GM21576 (cell line): ENCODE data around the gene VIM.

Experiments
- ATAC-seq: cut with Tn5 transposase; IDR thresholded peaks from one replicate; pipeline ENCODE4 v1.9.1; 2021; ENCODE audit warnings: mild to moderate bottlenecking, moderate library complexity; ENCODE audit not compliant: unreplicated experiment

Gene VIM

DNA sequence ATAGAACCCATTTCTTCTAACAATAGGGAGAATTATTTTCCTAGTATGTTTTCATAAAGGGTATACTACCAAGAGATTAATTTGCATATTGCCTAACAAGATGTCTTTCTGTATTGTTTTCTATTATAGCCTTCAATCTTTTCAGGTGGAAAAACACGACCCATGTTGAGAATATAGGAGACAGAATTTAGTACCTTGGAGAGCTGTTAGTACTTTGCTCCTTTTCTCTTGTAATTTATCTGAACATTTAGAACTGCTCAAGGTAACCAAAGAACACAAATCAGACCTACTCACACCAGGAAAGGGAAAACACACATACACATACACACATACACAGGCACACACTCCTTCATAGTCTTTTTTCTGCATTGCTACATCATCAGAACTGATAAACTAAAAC lies 18.7 kb upstream of the VIM start:
- no peak for ATAC-seq

DNA sequence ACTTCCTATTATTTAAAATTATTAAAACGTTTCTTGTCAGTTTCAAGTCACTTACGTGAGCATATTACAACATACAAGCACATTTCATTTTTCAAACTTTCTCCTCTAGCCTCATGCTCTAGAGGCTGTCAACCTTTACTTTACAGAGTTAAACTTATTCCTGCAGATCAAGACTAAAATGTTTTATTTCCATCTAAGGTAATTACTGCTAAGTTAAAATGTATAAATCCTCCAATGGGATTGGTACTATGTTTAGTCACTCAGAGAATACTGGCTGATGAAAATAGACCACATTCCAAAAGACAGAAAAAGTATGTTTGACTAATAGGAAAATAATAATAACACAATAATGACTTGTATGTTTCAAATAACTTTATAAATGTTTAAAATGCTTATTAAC lies 18.2 kb upstream of the VIM start:
- no peak for ATAC-seq

DNA sequence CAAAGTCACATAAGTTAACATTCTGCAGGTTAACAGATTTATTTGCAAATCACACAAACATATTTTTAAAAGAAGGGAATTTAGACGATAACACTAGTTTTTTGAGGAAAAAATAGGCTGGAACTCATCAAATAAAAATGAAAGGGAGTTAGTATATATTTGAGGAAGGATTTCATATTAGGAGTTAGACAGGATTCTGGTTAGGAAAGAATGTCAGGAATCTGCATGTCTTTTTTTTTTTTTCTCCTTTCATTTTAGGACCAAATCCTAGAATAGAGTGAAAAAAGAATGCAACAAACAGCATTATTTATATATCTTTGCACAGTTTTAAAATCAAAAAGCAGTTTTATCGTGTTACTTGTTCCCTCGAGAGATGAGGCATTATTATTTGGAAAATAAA lies 17.7 kb upstream of the VIM start:
- ATAC-seq: no peak

DNA sequence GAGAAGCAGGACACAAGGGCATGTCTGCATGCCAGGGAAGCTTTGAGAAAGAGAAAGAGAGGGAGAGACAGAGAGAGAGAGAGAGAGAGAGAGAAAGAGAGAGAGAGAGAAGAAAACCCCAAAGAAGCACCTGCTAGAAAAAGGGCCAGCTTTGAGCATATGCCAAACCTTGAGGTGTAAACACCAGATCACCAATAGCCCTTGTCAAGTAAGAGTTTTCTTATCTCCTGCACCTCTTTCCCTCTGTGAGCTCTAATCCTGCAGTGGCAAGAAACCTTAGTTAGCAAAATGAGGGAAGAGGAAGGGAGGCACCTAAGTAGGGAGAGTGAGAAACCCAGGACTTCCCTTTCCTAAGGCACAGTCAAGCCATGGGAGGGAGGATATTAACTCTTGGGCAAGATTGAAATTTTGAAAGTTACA lies 15.2 kb upstream of the VIM start:
- no peak for ATAC-seq

DNA sequence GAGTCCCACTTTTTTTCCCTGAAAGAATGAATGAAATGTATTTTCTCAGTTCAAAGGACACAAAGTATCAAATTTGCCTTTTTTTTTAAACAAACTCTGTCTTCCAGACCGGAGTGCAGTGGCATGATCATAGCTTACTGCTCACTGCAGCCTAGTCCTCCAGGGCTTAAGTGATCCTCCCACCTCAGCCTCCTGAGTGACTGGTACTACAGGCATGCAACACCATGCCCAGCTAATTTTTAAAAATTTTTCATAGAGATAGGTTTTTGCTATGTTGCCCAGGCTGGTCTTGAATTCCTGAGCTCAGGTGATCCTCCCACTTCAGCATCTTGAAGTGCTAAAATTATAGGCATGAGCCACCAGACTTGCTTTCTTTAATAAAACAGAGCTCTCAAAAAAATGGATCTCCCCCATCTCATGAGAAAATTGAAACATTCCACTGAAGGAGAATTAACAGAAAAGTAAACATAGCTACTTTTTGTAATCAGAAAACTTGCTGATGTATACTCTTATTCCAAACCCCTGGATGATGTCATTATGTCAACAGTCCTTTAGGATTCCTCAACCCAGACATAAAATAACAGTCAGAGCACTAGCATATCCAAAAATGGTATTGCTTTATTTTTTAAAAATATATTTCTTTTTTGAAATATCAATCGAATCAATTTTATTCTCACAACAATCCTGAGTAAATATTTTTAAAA lies 14.2 kb upstream of the VIM start:
- no peak for ATAC-seq

DNA sequence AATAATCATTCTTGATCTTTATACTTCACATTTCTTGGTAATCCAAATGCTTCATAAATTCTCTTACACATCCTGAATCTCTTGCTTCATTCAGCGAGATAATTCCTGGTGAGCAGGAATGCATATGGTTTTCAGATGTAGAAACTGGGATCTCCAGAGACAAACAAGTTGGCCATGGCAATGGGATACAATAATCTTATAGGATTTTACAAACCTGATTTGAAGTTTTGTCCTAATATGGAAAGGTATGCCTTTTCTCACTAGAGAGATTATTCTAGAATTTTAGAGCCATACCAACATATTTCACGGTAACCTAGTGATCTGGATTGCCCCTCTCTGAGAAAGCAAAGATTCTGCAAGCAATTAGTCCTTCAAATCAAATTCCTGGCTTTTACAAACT lies 13.5 kb upstream of the VIM start:
- ATAC-seq: no peak

DNA sequence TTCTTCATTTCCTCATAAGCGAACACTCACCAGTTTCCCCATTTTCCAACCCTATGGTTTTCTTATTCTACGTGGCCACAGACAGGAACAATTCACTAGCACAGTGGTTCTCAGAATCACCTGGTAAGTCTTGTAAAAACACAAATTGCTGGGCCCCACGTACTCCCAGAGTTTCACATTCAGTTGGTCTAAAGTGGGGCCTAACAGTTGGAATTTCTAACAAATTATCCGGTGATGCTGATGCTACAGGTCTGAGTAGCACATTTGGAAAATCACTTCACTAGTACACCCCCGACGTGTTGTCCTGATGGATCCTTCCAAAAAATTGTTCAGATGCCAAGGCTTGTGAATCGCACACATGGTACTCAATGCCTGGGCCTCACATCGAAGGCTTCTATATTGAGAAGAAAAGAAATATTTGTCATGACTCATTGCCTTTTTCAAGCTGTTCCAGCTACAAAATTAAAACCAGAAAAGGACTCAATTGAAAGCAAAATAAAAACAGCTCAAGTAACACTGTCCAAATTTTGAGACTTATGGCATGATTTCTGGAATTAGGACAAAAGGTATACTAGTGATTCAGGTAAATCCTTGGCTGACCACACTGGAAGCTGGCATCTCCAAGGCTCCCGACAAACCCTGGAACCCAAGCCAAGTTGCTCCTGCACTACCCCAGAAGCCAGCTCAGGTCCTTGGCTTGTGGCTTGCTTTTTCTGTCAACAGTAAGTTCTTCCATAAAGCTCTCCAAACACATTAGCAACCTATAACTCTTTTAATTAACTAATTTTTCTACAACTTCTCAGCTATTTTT lies 12.9 kb upstream of the VIM start:
- ATAC-seq: no peak

DNA sequence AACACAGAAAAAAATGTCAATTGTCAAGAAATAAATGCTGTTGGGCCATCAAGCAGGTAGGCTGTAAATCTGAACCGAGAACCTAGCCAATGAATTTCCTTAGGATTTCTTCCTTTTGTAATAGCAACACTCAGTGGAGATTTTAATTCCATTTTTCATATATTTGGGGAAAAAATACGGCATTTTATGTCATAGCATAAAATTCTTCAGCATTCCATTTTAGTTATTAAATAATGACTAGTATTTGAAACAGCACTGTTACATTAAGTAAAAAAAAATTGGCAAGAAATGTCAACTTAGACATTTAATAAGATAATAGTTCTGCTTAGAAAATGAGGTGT lies 12.3 kb upstream of the VIM start:
- ATAC-seq: no peak

DNA sequence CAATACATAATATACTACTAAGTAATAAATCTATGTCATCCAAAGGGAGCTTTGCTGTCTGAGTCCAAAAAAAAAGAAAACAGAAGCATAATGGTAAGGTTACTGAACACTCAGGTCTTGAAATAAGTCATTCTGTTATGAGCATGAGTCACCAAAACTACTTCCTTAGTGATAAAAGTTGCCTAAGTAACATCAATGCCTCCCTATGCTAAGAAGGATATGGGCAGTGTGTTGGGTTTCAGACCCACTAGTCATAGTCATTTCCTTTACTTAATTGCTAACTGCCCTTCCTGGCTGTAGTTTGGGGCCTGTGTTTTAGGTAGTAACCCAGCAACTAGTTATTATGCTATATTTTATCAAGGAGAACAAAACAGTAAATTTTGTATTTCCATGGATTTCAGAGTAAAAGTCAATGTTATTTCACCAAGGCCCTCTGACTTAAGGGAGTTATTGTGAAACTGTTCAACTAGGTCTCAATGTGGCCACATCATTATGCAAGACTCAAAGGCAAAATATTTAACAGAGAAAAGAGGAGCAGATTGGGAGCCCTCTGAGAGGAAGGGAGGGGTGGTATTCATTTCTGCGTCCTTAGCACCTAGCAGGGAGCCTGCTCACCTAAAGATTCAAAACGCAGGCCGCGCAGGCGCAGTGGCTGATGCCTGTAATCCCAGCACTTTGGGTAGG lies 11.7 kb upstream of the VIM start:
- peak; percentile 100 for ATAC-seq

DNA sequence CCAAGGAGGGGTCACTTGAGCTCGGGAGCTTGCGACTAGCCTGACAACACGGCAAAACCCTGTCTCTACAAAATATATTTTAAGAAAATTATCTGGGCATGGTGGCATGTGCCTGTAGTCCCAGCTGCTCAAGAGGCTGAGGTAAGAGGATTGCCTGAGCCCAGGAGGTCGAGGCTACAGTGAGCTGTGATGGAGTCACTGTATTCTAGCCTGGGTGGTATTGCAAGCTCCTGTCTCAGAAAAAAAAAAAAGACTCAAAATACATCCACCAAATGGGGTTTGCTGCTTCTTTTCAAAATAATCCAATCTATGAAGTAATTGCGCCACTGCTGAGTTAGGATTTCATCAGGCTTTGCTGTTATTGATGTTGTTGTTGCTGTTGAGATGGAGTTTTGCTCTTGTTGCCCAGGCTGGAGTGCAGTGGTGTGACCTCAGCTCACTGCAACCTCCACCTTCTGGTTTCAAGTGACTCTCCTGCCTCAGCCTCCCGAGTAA lies 11.1 kb upstream of the VIM start:
- no peak for ATAC-seq

DNA sequence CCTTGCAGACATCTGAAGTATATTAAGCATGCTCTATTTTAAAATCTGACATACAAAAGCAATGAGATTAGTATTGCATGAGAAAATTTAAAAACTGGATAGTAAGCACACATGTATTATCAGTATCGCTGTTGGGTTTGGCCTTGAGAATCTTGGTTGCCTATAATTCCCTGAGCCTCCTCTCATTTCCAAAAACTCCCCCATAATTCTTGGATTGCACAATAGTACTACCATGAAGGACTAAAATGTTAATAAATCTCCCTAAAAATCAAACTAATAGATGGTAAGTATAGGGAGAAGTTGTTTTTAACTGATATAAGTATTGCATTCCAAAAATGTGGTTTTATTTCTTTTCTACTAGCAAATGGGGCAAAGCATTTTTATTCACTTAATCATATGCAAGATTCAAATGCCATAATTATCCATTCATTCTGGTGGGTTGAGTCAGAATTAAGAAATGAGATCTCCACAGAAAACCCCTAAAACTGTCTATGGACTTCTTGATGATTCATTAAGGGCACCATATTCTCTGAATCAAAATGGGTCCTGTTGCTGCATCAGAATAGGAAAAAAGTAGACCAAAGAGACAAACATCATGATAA lies 10.3 kb upstream of the VIM start:
- no peak for ATAC-seq

DNA sequence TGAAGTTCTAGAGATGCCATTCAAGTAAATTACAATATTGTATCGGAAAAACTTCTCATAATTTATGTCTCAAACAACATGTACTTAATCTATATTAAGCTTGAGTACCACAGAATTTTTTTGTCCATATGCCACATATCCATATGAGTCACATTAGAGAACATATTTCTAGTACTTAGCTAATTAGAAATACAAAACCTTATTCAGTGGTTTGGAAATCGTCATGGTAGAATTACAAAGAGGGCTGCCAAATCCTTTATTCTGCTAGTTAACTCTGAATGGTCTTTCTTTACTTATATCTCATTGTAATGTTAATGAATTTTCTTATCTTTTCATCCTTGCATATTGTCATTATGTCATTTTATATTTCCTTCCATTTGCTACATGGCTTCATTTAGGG lies 9.0 kb upstream of the VIM start:
- ATAC-seq: no peak

DNA sequence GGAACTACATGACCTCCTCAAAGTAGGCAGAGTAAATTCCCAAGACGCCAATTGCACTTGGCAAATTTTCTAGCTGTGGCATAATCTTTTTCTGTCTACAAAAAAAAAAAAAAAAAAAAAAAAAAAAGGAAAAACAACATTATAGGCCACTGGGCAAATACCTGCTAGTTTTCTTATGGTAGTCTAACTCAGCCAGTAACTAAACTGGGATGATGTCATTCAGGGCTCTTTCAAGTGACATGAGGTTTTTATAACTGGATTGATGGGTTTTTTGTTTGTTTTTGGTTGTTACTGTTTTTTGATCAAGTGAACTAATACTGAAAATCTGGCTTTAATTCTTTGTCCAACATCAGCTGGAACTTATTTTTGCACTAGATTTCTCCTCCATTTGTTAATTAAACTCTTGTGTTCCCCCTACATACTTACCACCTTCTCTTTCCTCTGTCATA lies 7.4 kb upstream of the VIM start:
- no peak for ATAC-seq

DNA sequence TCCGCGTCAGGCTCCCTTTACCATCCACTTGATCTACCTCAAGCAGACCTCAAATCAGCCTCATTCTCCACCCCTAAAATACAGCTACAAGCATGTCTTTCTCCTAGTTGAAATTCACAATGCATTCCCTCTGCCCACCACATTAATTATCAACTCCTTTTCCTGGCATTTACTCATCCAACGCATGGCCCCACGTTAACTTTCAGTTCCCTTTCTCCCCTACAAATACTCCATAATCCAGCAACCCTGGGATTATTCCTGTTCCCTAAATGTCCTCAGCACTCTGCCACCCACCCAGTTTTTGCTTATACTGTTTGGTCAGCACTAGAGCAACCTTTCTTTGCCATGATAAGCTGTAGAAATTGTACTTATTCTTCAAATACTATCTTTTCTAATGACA lies 5.7 kb upstream of the VIM start:
- no peak for ATAC-seq

DNA sequence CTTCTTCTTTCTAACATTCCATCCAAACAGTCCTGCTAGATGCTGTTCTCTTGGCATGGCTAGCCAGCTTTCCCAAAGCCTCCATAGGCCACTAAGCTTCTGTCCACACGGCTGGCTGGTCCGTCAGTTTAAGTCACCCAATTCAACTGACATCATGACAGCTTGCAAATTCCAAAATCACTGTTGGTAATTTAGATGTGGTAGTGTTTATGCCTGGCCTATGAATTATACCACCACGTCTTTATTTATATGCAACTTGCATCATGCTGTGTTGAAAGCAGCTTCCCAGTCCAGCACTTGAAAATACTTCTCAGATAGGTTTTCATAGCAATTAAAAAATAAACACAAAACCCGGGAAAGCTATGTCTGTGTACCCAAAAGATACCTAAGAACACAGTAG lies 2.2 kb upstream of the VIM start:
- ATAC-seq: no peak

DNA sequence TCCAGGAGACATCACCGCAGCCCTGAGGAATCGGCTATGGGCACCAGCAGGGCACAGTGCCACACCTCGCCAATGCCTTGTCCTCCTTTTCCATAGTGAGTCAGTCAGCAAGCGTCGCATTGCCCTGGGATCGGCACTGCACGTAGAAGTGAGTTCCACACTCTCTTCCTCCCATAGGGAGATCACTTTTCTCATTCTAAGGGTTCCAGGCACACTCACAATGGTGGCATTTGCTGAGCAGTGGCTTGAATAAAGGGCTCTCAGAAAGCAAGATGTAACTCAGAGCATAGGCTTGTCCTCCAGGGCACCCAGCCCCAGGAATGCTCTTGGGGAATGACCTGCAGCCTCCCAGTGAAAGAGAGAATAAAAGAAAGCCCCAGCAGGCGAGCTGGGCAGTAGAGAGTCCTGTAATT lies 1.1 kb upstream of the VIM start:
- ATAC-seq: no peak

DNA sequence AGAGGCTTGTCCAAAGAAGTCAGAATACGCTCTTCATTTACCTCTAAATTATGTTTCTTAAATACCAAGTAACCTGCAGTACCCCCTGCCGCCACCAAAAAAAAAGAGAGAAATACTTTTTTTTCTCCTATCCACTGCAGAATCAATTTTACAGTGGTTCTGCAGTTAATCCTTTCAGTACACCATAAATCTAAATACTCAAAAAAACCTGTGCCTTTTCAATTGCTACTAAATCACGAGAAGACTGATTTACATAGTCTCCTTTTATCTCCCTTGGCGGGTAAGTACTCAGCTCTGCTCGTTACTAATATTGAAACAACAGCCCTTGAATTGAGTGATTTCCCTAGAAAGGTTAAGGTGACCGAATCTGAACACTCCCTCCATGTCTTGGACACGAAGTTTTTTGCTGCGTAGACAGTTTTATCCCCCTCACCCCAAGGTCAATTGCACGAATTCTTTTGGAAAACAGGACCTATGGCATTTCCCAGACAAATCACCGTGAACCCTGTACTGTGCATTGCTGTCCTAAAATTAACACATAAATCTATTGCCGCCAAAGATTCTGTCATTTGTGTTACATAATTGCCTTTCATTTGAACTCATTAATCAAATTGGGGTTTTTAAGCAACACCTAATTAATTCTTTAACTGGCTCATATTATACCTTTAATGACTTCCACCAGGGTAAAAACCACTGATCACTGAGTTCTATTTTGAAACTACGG lies 512 bp upstream of the VIM start:
- ATAC-seq: peak; percentile 28

DNA sequence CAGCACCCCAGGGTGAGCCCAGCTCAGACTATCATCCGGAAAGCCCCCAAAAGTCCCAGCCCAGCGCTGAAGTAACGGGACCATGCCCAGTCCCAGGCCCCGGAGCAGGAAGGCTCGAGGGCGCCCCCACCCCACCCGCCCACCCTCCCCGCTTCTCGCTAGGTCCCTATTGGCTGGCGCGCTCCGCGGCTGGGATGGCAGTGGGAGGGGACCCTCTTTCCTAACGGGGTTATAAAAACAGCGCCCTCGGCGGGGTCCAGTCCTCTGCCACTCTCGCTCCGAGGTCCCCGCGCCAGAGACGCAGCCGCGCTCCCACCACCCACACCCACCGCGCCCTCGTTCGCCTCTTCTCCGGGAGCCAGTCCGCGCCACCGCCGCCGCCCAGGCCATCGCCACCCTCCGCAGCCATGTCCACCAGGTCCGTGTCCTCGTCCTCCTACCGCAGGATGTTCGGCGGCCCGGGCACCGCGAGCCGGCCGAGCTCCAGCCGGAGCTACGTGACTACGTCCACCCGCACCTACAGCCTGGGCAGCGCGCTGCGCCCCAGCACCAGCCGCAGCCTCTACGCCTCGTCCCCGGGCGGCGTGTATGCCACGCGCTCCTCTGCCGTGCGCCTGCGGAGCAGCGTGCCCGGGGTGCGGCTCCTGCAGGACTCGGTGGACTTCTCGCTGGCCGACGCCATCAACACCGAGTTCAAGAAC lies 1.1 kb downstream of the VIM start:
- peak; percentile 17 for ATAC-seq

DNA sequence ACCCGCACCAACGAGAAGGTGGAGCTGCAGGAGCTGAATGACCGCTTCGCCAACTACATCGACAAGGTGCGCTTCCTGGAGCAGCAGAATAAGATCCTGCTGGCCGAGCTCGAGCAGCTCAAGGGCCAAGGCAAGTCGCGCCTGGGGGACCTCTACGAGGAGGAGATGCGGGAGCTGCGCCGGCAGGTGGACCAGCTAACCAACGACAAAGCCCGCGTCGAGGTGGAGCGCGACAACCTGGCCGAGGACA lies 1.6 kb downstream of the VIM start:
- peak; percentile 0 for ATAC-seq

DNA sequence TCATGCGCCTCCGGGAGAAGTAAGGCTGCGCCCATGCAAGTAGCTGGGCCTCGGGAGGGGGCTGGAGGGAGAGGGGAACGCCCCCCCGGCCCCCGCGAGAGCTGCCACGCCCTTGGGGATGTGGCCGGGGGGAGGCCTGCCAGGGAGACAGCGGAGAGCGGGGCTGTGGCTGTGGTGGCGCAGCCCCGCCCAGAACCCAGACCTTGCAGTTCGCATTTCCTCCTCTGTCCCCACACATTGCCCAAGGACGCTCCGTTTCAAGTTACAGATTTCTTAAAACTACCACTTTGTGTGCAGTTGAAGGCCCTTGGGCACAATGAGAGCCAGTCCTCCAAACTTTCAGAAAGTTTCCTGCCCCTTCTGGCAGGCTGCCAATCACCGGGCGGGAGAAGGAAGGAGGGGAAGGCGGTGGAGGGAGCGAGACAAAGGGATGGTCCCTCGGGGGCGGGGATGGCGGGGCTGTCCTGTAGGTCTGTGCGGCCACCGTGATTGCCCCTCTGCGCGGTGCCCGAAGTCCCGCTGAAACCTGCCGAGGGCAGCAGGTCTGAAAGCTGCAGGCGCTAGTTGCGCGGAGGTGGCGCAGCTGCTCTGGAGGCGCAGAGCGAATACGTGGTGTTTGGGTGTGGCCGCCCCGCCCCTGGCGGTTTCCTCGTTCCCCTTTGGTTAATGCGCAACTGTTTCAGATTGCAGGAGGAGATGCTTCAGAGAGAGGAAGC lies 2.1 kb downstream of the VIM start:
- ATAC-seq: peak; percentile 53
